ENCODE results near the gene RSRC1.

The RSRC1 gene

GRCh38 chr3:158085358-158085757 is 24.5 kb upstream of the RSRC1 start:
- Histone ChIP-seq H3K23ac (ENCODE audit: low read length) (no peak overlapping the region), H3K9ac (ENCODE audit: low read length) (no peak overlapping the region), H3K56ac (ENCODE audit: low read length) (no peak overlapping the region), H2BK15ac (replicated peaks; ENCODE audit: low read depth) (no peak overlapping the region), H2AK5ac (ENCODE audit: low read length) (no peak overlapping the region), H3K79me2 (ENCODE audit: control insufficient read depth, insufficient read depth, low read length) (no peaks in the 10 kb centered on the region), H3K4me2 (ENCODE audit: low read length) (no peak overlapping the region), H2BK120ac (ENCODE audit: low read depth, low read length) (no peak overlapping the region), H3K79me1 (ENCODE audit: low read length) (no peaks in the 10 kb centered on the region), H4K5ac (ENCODE audit: low read length) (no peak overlapping the region), H3K4ac (ENCODE audit: low read depth, low read length) (no peak overlapping the region), H3K4me3 (ENCODE audit: low read length) (no peak overlapping the region), H3K4me1 (ENCODE audit: control insufficient read depth, low read depth, low read length) (no peaks in the 10 kb centered on the region), H3K27me3 (ENCODE audit: insufficient read depth, low read length, poor library complexity) (no peaks in the 10 kb centered on the region), H3K18ac (ENCODE audit: low read length) (no peak overlapping the region), H2BK5ac (ENCODE audit: low read length) (no peak overlapping the region), H3K27ac (ENCODE audit: low read depth, low read length) (no peak overlapping the region), H3K36me3 (ENCODE audit: control insufficient read depth, insufficient read depth, low read length) (no peaks in the 10 kb centered on the region), H4K8ac (ENCODE audit: low read depth, low read length) (no peak overlapping the region)
- DNase-seq = no peak

GRCh38 chr3:158085931-158086330 is 24.0 kb upstream of the RSRC1 start:
- H4K5ac ChIP-seq (ENCODE audit: low read length) = no peak overlapping the region
- no peaks in the 10 kb centered on the region for H3K79me2 ChIP-seq (ENCODE audit: control insufficient read depth, insufficient read depth, low read length)
- no peaks in the 10 kb centered on the region for H3K36me3 ChIP-seq (ENCODE audit: control insufficient read depth, insufficient read depth, low read length)
- no peaks in the 10 kb centered on the region for H3K4me1 ChIP-seq (ENCODE audit: control insufficient read depth, low read depth, low read length)
- H3K56ac ChIP-seq (ENCODE audit: low read length) = no peak overlapping the region
- no peak overlapping the region for H3K4ac ChIP-seq (ENCODE audit: low read depth, low read length)
- H3K79me1 ChIP-seq (ENCODE audit: low read length) = no peaks in the 10 kb centered on the region
- H3K27ac ChIP-seq (ENCODE audit: low read depth, low read length) = no peak overlapping the region
- H3K9ac ChIP-seq (ENCODE audit: low read length) = no peak overlapping the region
- no CpG with 5 or more reads among the region's 1 CpG for WGBS (ENCODE audit: extremely low coverage, insufficient coverage, low lambda C conversion rate)
- no peak overlapping the region for H3K4me3 ChIP-seq (ENCODE audit: low read length)
- no peak overlapping the region for H3K18ac ChIP-seq (ENCODE audit: low read length)
- no peak overlapping the region for H2BK5ac ChIP-seq (ENCODE audit: low read length)
- no peak for DNase-seq
- H3K4me2 ChIP-seq (ENCODE audit: low read length) = no peak overlapping the region
- H4K8ac ChIP-seq (ENCODE audit: low read depth, low read length) = no peak overlapping the region
- H2BK15ac ChIP-seq (replicated peaks; ENCODE audit: low read depth) = no peak overlapping the region
- H3K23ac ChIP-seq (ENCODE audit: low read length) = no peak overlapping the region
- no peak overlapping the region for H2AK5ac ChIP-seq (ENCODE audit: low read length)
- no peak overlapping the region for H2BK120ac ChIP-seq (ENCODE audit: low read depth, low read length)
- H3K27me3 ChIP-seq (ENCODE audit: insufficient read depth, low read length, poor library complexity) = no peaks in the 10 kb centered on the region

DNA sequence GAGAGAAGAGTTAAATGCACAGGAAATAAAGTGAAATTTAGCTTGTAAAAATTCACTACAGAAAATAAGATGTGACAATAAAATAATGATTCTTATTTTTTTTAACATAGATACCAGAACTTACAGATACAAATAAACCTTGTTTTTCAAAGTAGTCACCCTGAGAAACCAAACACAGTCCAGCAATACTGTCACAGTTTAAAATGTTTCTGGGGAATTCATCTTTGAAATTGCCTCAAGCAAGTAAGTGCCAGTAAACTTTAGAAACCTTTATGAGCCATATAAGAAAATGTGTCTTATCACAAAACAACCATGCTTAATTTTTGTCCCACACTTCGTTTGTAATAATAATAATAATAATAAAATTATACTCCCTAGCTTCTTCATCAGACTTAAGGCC is 23.5 kb upstream of the RSRC1 start:
- WGBS (ENCODE audit: extremely low coverage, insufficient coverage, low lambda C conversion rate) = no CpG with 5 or more reads among the region's 1 CpG
- Histone ChIP-seq H3K9ac (ENCODE audit: low read length) (no peak overlapping the region), H3K56ac (ENCODE audit: low read length) (no peak overlapping the region), H3K36me3 (ENCODE audit: control insufficient read depth, insufficient read depth, low read length) (no peaks in the 10 kb centered on the region), H4K8ac (ENCODE audit: low read depth, low read length) (no peak overlapping the region), H3K4me3 (ENCODE audit: low read length) (no peak overlapping the region), H3K18ac (ENCODE audit: low read length) (no peak overlapping the region), H3K4ac (ENCODE audit: low read depth, low read length) (no peak overlapping the region), H2BK5ac (ENCODE audit: low read length) (no peak overlapping the region), H3K27ac (ENCODE audit: low read depth, low read length) (no peak overlapping the region), H3K79me2 (ENCODE audit: control insufficient read depth, insufficient read depth, low read length) (no peaks in the 10 kb centered on the region), H4K5ac (ENCODE audit: low read length) (no peak overlapping the region), H3K27me3 (ENCODE audit: insufficient read depth, low read length, poor library complexity) (no peaks in the 10 kb centered on the region), H3K23ac (ENCODE audit: low read length) (no peak overlapping the region), H2BK120ac (ENCODE audit: low read depth, low read length) (no peak overlapping the region), H3K4me1 (ENCODE audit: control insufficient read depth, low read depth, low read length) (no peaks in the 10 kb centered on the region), H3K4me2 (ENCODE audit: low read length) (no peak overlapping the region), H2BK15ac (replicated peaks; ENCODE audit: low read depth) (no peak overlapping the region), H2AK5ac (ENCODE audit: low read length) (no peak overlapping the region), H3K79me1 (ENCODE audit: low read length) (no peaks in the 10 kb centered on the region)
- no peak for DNase-seq

DNA sequence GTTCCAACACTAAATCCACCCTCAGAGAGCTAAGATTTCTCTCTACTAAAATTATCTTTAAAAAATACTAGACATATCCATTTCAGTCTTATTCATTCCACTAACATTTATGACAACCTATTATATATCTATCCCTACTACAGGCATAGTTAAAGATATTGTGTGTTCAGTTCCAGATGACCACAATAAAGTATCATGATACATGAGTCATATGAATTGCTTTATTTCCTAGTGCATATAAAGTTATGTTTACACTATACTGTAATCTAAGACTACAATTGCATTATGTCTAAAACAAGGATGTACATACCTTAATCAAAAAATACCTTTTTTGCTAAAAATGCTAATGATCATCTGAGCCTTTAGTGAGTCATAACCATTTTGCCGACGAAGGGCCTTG is 23.1 kb upstream of the RSRC1 start:
- no peak overlapping the region for H2BK120ac ChIP-seq (ENCODE audit: low read depth, low read length)
- H3K79me1 ChIP-seq (ENCODE audit: low read length) = no peaks in the 10 kb centered on the region
- no peaks in the 10 kb centered on the region for H3K27me3 ChIP-seq (ENCODE audit: insufficient read depth, low read length, poor library complexity)
- H3K4me2 ChIP-seq (ENCODE audit: low read length) = no peak overlapping the region
- H3K23ac ChIP-seq (ENCODE audit: low read length) = no peak overlapping the region
- no peak overlapping the region for H3K9ac ChIP-seq (ENCODE audit: low read length)
- DNase-seq = no peak
- H3K4me1 ChIP-seq (ENCODE audit: control insufficient read depth, low read depth, low read length) = no peaks in the 10 kb centered on the region
- H4K5ac ChIP-seq (ENCODE audit: low read length) = no peak overlapping the region
- no peak overlapping the region for H3K27ac ChIP-seq (ENCODE audit: low read depth, low read length)
- H3K79me2 ChIP-seq (ENCODE audit: control insufficient read depth, insufficient read depth, low read length) = no peaks in the 10 kb centered on the region
- no peak overlapping the region for H2BK15ac ChIP-seq (replicated peaks; ENCODE audit: low read depth)
- WGBS (ENCODE audit: extremely low coverage, insufficient coverage, low lambda C conversion rate) = no CpG with 5 or more reads among the region's 2 CpGs
- H3K4me3 ChIP-seq (ENCODE audit: low read length) = no peak overlapping the region
- H3K36me3 ChIP-seq (ENCODE audit: control insufficient read depth, insufficient read depth, low read length) = no peaks in the 10 kb centered on the region
- H2BK5ac ChIP-seq (ENCODE audit: low read length) = no peak overlapping the region
- no peak overlapping the region for H4K8ac ChIP-seq (ENCODE audit: low read depth, low read length)
- H3K4ac ChIP-seq (ENCODE audit: low read depth, low read length) = no peak overlapping the region
- no peak overlapping the region for H3K18ac ChIP-seq (ENCODE audit: low read length)
- no peak overlapping the region for H3K56ac ChIP-seq (ENCODE audit: low read length)
- H2AK5ac ChIP-seq (ENCODE audit: low read length) = no peak overlapping the region

DNA sequence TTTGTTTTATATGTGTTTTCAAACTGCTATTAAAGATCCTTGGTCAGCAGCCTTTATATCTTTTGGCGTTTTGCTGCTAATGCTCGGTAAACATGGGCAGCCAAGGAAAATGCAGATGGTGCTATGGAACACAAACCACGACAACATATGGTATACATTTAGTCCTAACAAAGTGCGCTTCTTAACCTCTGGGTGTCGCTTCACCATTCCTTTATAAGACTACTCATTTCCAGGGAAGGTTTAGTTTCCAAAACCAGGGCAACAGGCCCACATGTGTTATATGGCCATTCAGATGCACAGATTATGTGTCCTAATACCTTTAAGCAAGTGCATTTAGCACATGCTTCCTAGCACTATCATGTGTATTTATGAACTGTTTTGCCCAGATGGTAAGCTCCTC is 18.4 kb upstream of the RSRC1 start:
- Histone ChIP-seq H2BK15ac (replicated peaks; ENCODE audit: low read depth) (no peak overlapping the region), H3K79me2 (ENCODE audit: control insufficient read depth, insufficient read depth, low read length) (no peaks in the 10 kb centered on the region), H2BK5ac (ENCODE audit: low read length) (no peak overlapping the region), H3K4ac (ENCODE audit: low read depth, low read length) (no peak overlapping the region), H3K56ac (ENCODE audit: low read length) (no peak overlapping the region), H3K4me2 (ENCODE audit: low read length) (no peak overlapping the region), H3K36me3 (ENCODE audit: control insufficient read depth, insufficient read depth, low read length) (no peaks in the 10 kb centered on the region), H2AK5ac (ENCODE audit: low read length) (no peak overlapping the region), H4K8ac (ENCODE audit: low read depth, low read length) (no peak overlapping the region), H3K27ac (ENCODE audit: low read depth, low read length) (no peak overlapping the region), H3K27me3 (ENCODE audit: insufficient read depth, low read length, poor library complexity) (peaks cover 19% of the 10 kb centered on the region), H3K79me1 (ENCODE audit: low read length) (no peaks in the 10 kb centered on the region), H2BK120ac (ENCODE audit: low read depth, low read length) (no peak overlapping the region), H3K9ac (ENCODE audit: low read length) (no peak overlapping the region), H3K4me1 (ENCODE audit: control insufficient read depth, low read depth, low read length) (no peaks in the 10 kb centered on the region), H3K23ac (ENCODE audit: low read length) (no peak overlapping the region), H4K5ac (ENCODE audit: low read length) (no peak overlapping the region), H3K4me3 (ENCODE audit: low read length) (no peak overlapping the region), H3K18ac (ENCODE audit: low read length) (no peak overlapping the region)
- WGBS (ENCODE audit: extremely low coverage, insufficient coverage, low lambda C conversion rate) = no CpG with 5 or more reads among the region's 5 CpGs
- DNase-seq = peak; percentile 60

GRCh38 chr3:158093526-158093925 is 16.4 kb upstream of the RSRC1 start:
- H4K8ac ChIP-seq (ENCODE audit: low read depth, low read length) = no peak overlapping the region
- WGBS (ENCODE audit: extremely low coverage, insufficient coverage, low lambda C conversion rate) = no CpG with 5 or more reads among the region's 2 CpGs

More at GRCh38 chr3:158093526-158093925, 16.4 kb upstream of the RSRC1 start:
- Histone ChIP-seq H3K79me1 (ENCODE audit: low read length) (no peaks in the 10 kb centered on the region), H3K4me2 (ENCODE audit: low read length) (no peak overlapping the region), H3K23ac (ENCODE audit: low read length) (no peak overlapping the region), H3K36me3 (ENCODE audit: control insufficient read depth, insufficient read depth, low read length) (no peaks in the 10 kb centered on the region), H3K4me3 (ENCODE audit: low read length) (no peak overlapping the region), H3K27me3 (ENCODE audit: insufficient read depth, low read length, poor library complexity) (peaks cover 27% of the 10 kb centered on the region), H3K27ac (ENCODE audit: low read depth, low read length) (no peak overlapping the region), H3K4me1 (ENCODE audit: control insufficient read depth, low read depth, low read length) (no peaks in the 10 kb centered on the region), H3K9ac (ENCODE audit: low read length) (no peak overlapping the region), H3K4ac (ENCODE audit: low read depth, low read length) (no peak overlapping the region), H2BK5ac (ENCODE audit: low read length) (no peak overlapping the region), H2BK15ac (replicated peaks; ENCODE audit: low read depth) (no peak overlapping the region), H2BK120ac (ENCODE audit: low read depth, low read length) (no peak overlapping the region), H4K5ac (ENCODE audit: low read length) (no peak overlapping the region), H2AK5ac (ENCODE audit: low read length) (no peak overlapping the region), H3K79me2 (ENCODE audit: control insufficient read depth, insufficient read depth, low read length) (no peaks in the 10 kb centered on the region), H3K56ac (ENCODE audit: low read length) (no peak overlapping the region), H3K18ac (ENCODE audit: low read length) (no peak overlapping the region)
- DNase-seq = no peak

All from mesendoderm (in vitro differentiated cells).